ENCODE results near the gene CYP1B1. TPM values are rescaled to one million over a fixed set of nuclear protein-coding genes. Genes with fewer than 3 reads are reported as not detected.

The CYP1B1 gene
- total RNA-seq, 1 experiment from 2014 or later: 2.6 TPM

- no peak for DNase-seq (ENCODE audit: low read depth, low spot score)
- peak; percentile 34; the same call in 1 of the 2 replicates for ATAC-seq
- no peak overlapping the region for H2AFZ ChIP-seq (ENCODE audit: low read depth, low read length, poor library complexity, severe bottlenecking)
- TF ChIP-seq REST (IDR thresholded peaks at IDR 0.05; ENCODE audit: low read depth): no peak
- TF ChIP-seq RAD21 (IDR thresholded peaks at IDR 0.05; ENCODE audit: low read depth): no peak
- no peak for TF ChIP-seq ZFX (IDR thresholded peaks at IDR 0.05)
- TF ChIP-seq ATF3 (IDR thresholded peaks at IDR 0.05): no peak
- intact Hi-C loops (cut with micrococcal nuclease): no loop called here
- no peak overlapping the region for H3K27ac ChIP-seq (ENCODE audit: low read depth, low read length)
- no peaks in the 10 kb centered on the region for H3K9me2 ChIP-seq (ENCODE audit: insufficient read depth)
- H3K4me3 ChIP-seq (replicated peaks in 1 of 2; ENCODE audit: low read depth in 1 of 2, low read length in 2 of 2): no peak overlapping the region
- POLR2A ChIA-PET: no interaction called here
- RAD21 ChIA-PET (ENCODE audit: low non-redundant PET in 1 of 2, low total read pairs in 2 of 2, uncharacterized antibody in 2 of 2, unreplicated experiment in 2 of 2): no interaction called here
- no peaks in the 10 kb centered on the region for H3K4me1 ChIP-seq (ENCODE audit: control insufficient read depth in 1 of 2, insufficient read depth in 2 of 2, low read length in 2 of 2)
- H3K36me3 ChIP-seq (ENCODE audit: control insufficient read depth in 1 of 2, insufficient read depth in 2 of 2, low read length in 2 of 2): no peaks in the 10 kb centered on the region
- H3K9me3 ChIP-seq (ENCODE audit: control insufficient read depth in 1 of 2, insufficient read depth in 1 of 2, low read depth in 1 of 2, low read length in 2 of 2): no peaks in the 10 kb centered on the region
- no peaks in the 10 kb centered on the region for H4K20me1 ChIP-seq (ENCODE audit: insufficient read depth)
- no peaks in the 10 kb centered on the region for H3K79me2 ChIP-seq (ENCODE audit: insufficient read depth, low read length)
- no TSS peak for BruUV-seq (replicated peaks)
- H3K27me3 ChIP-seq (ENCODE audit: insufficient read depth, low read length): no peaks in the 10 kb centered on the region
- no peak overlapping the region for H3K9ac ChIP-seq (ENCODE audit: low read length)
- no peak overlapping the region for H3K4me2 ChIP-seq (ENCODE audit: low read length)
- CTCF ChIA-PET: interaction anchor here (1.1 kb wide), 1 partner anchor 18 kb away, joined by 3 read pairs; the partner anchor contains the start of gene CYP1B1
Observed at GRCh38 chr2:38093527-38094165, 17.7 kb upstream of the CYP1B1 start.
